Endothelial cell (in vitro differentiated cells): ENCODE data around the gene RING1. TPM values are rescaled to one million over a fixed set of nuclear protein-coding genes. Genes with fewer than 3 reads are reported as not detected.
A peak's percentile ranks its signal among the peaks of the same experiment; 100 is the strongest.

Experiments used
- DNase-seq: peaks from one replicate; pipeline ENCODE4 v3.0.0; 2021; ENCODE audit warnings: low spot score
- H3K27ac Mint-ChIP-seq: one replicate; pipeline ENCODE4 v1.8.0; 2021; ENCODE audit warnings: mixed read lengths, inconsistent platforms; ENCODE audit not compliant: unreplicated experiment
- H3K27me3 Mint-ChIP-seq: one replicate; pipeline ENCODE4 v1.8.0; 2021; ENCODE audit warnings: mild to moderate bottlenecking, moderate library complexity, mixed read lengths, inconsistent platforms; ENCODE audit not compliant: unreplicated experiment
- H3K36me3 Mint-ChIP-seq: one replicate; pipeline ENCODE4 v1.8.0; 2021; ENCODE audit warnings: mild to moderate bottlenecking, low read depth, mixed read lengths, inconsistent platforms; ENCODE audit not compliant: unreplicated experiment
- H3K4me1 Mint-ChIP-seq: one replicate; pipeline ENCODE4 v1.8.0; 2021; ENCODE audit warnings: mild to moderate bottlenecking, mixed read lengths, inconsistent platforms; ENCODE audit not compliant: unreplicated experiment
- H3K4me3 Mint-ChIP-seq: one replicate; pipeline ENCODE4 v1.8.0; 2021; ENCODE audit warnings: mild to moderate bottlenecking, mixed read lengths, inconsistent platforms; ENCODE audit not compliant: unreplicated experiment
- H3K9me3 Mint-ChIP-seq: one replicate; pipeline ENCODE4 v1.8.0; 2021; ENCODE audit warnings: mixed read lengths, inconsistent platforms; ENCODE audit not compliant: unreplicated experiment
- total RNA-seq: library from RNA; stranded (reverse); fragmentation: NEBNext Ultra II Directional; extraction: Animal tissue kit (Norgen Biotek cat#: 25700); gene quantifications from one replicate; pipeline ENCODE4 v1.2.1, GENCODE V29; 2021; ENCODE audit not compliant: unreplicated experiment
- TF ChIP-seq, protein P1 (sequence below): fragments of 200-600 bp; sonication (generic); IDR thresholded peaks from one replicate; pipeline ENCODE4 v1.5.0; 2021; ENCODE audit warnings: antibody characterized with exemption; ENCODE audit not compliant: unreplicated experiment

RING1 gene
- total RNA-seq, 1 donor from 2014 or later = 19.6 TPM

DNA sequence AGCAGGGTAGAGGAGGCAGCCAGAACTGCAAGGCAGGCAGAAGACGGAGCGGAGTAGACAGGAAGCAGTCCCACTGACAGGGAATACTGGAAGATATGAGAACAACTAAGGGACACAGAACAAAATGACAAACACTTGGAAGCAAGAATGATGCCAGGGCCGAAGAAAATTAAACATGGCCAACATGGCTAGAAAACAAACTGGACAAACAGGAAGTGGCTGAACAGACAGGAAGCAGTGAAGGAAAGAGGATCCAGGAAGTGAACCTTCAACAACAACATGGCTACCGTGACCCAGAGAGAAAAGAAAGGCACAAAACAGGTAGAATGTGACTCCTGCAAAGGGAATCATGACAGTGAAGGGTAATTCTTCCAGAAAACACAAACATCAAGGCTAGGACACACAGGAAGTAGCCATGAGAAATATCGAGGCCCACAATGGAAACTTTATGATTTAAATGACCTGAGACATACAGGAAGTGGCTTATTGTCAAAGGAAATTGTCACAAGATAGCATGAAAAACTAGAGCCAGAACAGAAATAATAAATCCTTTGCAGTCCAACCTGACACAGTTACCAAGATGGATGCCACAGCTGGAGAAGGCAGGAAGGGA is 25.1 kb upstream of the RING1 start:
- H3K36me3 Mint-ChIP-seq = peaks cover 54% of the 10 kb centered on the region
- TF ChIP-seq, protein P1, sequence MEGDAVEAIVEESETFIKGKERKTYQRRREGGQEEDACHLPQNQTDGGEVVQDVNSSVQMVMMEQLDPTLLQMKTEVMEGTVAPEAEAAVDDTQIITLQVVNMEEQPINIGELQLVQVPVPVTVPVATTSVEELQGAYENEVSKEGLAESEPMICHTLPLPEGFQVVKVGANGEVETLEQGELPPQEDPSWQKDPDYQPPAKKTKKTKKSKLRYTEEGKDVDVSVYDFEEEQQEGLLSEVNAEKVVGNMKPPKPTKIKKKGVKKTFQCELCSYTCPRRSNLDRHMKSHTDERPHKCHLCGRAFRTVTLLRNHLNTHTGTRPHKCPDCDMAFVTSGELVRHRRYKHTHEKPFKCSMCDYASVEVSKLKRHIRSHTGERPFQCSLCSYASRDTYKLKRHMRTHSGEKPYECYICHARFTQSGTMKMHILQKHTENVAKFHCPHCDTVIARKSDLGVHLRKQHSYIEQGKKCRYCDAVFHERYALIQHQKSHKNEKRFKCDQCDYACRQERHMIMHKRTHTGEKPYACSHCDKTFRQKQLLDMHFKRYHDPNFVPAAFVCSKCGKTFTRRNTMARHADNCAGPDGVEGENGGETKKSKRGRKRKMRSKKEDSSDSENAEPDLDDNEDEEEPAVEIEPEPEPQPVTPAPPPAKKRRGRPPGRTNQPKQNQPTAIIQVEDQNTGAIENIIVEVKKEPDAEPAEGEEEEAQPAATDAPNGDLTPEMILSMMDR = no peak
- peaks cover 14% of the 10 kb centered on the region for H3K27me3 Mint-ChIP-seq
- H3K4me3 Mint-ChIP-seq = peak overlapping the region; percentile 73
- H3K9me3 Mint-ChIP-seq = no peaks in the 10 kb centered on the region
- no peak for DNase-seq
- peaks cover 32% of the 10 kb centered on the region for H3K4me1 Mint-ChIP-seq
- peak overlapping the region; percentile 99 for H3K27ac Mint-ChIP-seq

DNA sequence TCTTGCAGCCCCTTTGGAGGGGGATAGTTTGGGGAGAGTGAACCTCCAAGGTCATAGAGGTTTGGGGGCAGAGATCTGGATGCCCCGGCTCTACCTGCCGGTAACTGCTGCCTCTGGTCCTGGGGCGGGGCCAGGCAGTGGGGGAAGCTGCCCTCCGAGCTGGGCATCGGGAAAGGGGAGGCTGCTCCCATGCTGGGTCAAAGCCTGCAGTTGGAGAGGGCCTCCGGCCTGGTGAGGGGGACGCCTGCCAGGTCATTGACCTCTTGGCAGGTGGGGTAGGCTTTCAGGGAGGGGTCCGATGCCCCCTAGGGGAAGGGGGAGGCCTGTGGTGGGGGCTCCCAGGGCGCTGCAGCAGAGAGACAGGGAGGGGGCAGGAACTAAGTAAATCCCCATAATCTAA is 23.1 kb upstream of the RING1 start:
- no peak for DNase-seq
- Mint-ChIP-seq H3K9me3 (no peaks in the 10 kb centered on the region), H3K27ac (peak overlapping the region; percentile 99), H3K36me3 (peaks cover 52% of the 10 kb centered on the region), H3K27me3 (peaks cover 15% of the 10 kb centered on the region), H3K4me1 (peaks cover 32% of the 10 kb centered on the region), H3K4me3 (no peak overlapping the region)
- TF ChIP-seq, protein P1 = no peak

- Mint-ChIP-seq H3K4me3 (no peak overlapping the region), H3K27me3 (peaks cover 13% of the 10 kb centered on the region), H3K9me3 (no peaks in the 10 kb centered on the region), H3K27ac (no peak overlapping the region), H3K4me1 (peaks cover 33% of the 10 kb centered on the region), H3K36me3 (peaks cover 49% of the 10 kb centered on the region)
- TF ChIP-seq, protein P1 = no peak
- no peak for DNase-seq
Observed at GRCh38 chr6:33185654-33186187, 22.6 kb upstream of the RING1 start.

- Mint-ChIP-seq H3K9me3 (no peaks in the 10 kb centered on the region), H3K4me3 (peak overlapping the region; percentile 68), H3K36me3 (peaks cover 46% of the 10 kb centered on the region), H3K4me1 (peaks cover 35% of the 10 kb centered on the region), H3K27ac (no peak overlapping the region), H3K27me3 (peaks cover 11% of the 10 kb centered on the region)
- TF ChIP-seq, protein P1 = no peak
- no peak for DNase-seq
Observed at GRCh38 chr6:33187809-33188208, 20.5 kb upstream of the RING1 start.

DNA sequence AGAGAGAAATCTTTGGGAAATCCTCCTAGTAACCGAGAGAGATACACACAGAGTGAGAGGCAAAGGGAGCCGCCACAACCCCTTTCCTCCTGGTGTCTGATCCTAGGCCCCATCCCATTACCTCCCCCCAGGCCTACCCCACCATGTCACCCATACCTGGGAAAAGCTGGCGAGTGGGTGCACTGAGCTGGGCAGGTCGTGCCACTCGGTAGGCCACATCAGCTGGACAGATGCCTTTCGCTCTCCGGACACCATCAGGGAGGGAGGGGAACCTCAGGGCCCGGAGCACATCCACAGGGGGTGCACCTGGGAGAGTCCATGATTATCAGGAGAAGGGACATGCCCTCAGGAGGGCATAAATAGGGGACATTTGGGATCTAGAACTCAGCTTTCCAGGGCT is 19.1 kb upstream of the RING1 start:
- no peaks in the 10 kb centered on the region for H3K9me3 Mint-ChIP-seq
- no peak for DNase-seq
- peaks cover 10% of the 10 kb centered on the region for H3K27me3 Mint-ChIP-seq
- H3K27ac Mint-ChIP-seq = no peak overlapping the region
- peaks cover 41% of the 10 kb centered on the region for H3K36me3 Mint-ChIP-seq
- no peak overlapping the region for H3K4me3 Mint-ChIP-seq
- H3K4me1 Mint-ChIP-seq = peaks cover 21% of the 10 kb centered on the region
- TF ChIP-seq, protein P1 = no peak
